ENCODE data around the gene TSPAN9.

Gene TSPAN9

GRCh38 chr12:3122841-3123678 is 45.9 kb downstream of the TSPAN9 start:
- DNase-seq (ENCODE audit: low read depth in 2 of 3, low spot score in 1 of 3) = no peak

GRCh38 chr12:3123729-3124128 is 46.5 kb downstream of the TSPAN9 start:
- no peak for DNase-seq (ENCODE audit: low read depth in 2 of 3, low spot score in 1 of 3)

GRCh38 chr12:3124917-3125316 is 47.7 kb downstream of the TSPAN9 start:
- no peak for DNase-seq (ENCODE audit: low read depth in 2 of 3, low spot score in 1 of 3)

- DNase-seq (ENCODE audit: low read depth in 2 of 3, low spot score in 1 of 3) = no peak
Measured at GRCh38 chr12:3125674-3126073, 48.5 kb downstream of the TSPAN9 start.

DNA sequence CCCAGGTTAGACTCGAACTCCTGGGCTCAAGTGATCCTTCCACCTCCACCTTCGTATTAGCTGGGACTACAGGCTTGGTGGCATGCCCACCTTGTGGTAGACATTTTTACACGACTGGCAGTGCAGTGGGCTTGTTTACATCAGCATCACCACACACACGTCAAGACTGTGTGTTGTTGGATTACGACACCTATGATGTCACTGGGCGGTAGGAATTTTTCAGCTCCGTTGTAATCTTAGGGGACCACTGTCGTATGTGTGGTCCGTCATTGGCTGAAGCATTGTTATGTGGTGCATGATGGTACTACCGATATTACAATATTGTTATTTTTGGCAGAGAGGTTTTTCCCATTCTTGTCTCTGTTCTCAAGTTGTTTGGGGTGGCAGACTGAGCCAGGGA is 50.7 kb downstream of the TSPAN9 start:
- no peak for DNase-seq (ENCODE audit: low read depth in 2 of 3, low spot score in 1 of 3)

DNA sequence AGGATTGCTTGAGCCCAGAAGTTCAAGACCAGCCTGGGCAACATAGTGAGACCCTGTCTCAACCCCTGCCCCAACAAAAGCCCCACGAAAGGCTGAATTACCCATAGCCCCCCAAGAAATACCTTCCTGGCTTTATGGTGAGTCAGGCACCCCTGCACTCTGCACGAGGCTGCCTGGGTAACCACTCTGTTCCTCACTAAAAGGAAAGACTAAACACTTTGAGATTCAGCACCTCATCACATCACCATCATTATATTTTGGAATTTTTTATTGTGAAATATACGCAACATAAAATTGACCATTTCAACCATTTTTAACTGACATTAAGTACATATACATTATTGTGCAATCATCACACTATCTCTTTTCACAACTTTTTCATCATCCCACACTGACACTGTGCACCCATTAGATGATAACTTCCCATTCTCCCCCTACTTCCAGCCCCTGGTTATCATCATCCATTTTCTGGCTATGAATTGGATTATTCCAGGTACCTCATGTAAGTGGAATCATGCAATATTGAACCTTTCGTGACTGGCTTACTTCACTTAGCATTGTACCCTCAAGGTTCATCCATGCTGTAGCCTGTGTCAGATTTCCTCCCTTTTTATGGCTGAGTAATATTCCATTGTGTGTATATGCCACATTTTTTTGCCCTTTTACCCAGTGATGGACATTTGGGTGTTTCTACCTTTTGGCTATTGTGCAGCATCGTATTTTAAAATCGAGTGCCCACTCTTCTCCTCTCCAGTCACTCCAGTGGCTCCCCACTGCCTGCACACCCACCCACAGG is 51.5 kb downstream of the TSPAN9 start:
- DNase-seq (ENCODE audit: low read depth in 2 of 3, low spot score in 1 of 3) = no peak

- DNase-seq (ENCODE audit: low read depth in 2 of 3, low spot score in 1 of 3) = peak in 2 of 3 donors; percentile 9 to 53
Measured at GRCh38 chr12:3129301-3130056, 52.3 kb downstream of the TSPAN9 start.

DNA sequence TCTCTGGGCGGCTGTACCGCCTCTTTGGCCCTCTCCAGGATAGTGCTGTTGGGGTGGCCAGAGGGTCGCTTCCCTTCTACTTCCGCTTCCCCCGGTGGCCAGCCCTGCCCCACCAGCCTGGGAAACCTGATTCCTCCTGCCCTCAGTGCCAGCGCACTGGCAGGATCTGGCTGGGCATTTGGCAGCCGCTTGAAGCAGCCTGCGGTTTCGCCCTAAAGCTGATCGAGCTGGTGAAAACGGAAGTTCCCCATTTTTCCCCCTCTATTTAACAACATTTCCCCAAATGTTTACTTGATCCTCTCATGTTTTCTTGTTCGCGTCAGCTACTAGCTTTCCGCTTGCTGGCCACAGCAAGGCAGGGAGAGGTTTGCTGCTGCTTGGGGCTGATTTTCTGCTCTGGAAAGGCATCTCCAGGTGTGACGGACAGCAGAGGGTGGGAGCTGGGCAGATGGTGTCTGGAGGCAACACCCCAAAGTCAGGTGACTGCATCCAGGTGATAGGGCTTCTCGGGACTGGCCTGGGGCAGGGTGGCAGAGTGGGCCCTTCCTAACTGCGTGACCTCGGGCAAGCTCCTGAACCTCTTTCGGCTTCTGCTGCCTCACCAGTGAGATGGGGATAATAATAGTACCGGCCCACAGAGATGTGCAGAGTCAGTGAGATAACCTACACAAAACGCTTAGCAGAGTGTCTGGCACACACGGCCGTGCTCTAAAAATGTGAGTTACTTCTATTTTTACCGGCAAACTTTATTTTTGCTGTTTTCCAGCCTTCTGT is 53.1 kb downstream of the TSPAN9 start:
- DNase-seq (ENCODE audit: low read depth in 2 of 3, low spot score in 1 of 3) = no peak

- DNase-seq (ENCODE audit: low read depth in 2 of 3, low spot score in 1 of 3) = no peak
Measured at GRCh38 chr12:3131129-3131528, 54.0 kb downstream of the TSPAN9 start.

DNA sequence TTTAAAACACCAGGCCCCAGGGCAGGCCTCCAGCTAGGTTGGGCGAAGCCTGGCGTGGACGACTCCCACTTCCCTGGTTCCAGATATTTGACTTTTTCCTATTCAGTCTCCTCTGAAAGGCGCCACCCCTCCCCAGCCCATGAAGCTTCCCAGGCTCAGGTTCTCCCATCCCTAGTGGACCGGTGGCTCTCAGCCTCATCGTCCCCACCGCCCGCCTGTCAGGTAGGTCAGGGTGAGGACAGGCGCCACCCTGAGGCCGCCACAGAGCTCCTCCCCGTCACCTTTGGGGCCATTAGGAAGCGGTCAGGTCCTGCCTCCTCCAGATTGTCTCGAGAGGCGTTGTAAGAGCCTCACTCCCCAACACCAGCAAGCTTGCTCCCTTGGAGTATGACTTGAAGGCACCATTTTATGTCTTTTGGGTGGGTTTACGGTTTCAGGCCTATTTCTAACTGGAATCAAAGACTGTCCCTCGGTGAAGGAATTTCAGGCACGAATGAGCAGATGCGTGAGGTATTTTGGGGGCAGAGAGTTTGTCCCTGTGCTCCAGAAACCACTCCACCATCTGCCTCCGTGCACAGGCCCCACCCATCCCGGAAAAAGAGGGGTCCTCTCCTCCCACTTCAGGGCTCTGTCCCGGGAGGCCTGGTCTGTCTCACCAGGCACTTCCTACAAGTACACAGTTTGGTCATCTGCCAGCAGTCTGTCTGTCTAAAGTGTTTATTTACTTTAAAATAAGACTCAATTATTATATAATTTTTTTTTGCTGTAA is 55.6 kb downstream of the TSPAN9 start:
- no peak for DNase-seq (ENCODE audit: low read depth in 2 of 3, low spot score in 1 of 3)

GRCh38 chr12:3133405-3133783 is 56.2 kb downstream of the TSPAN9 start:
- no peak for DNase-seq (ENCODE audit: low read depth in 2 of 3, low spot score in 1 of 3)

DNA sequence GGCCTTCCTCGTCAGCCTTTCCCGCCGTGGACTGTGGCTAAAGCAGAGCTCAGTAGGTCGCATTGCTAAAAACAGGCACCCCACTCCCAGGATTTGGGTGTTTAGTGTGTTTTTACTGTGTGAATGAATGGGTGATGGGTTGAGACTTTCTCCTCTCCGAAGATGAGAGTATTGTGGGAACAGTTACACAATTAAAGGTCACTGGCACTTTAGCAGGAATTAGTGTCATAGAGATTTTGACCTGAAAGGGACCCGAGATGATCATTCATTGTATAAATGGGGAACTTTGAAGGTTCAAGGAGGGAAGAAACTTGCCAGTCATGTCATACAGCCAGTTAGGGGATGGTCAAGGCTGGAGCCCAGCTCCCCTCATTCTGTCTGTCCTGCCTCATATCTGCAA is 56.9 kb downstream of the TSPAN9 start:
- DNase-seq (ENCODE audit: low read depth in 2 of 3, low spot score in 1 of 3) = no peak

DNA sequence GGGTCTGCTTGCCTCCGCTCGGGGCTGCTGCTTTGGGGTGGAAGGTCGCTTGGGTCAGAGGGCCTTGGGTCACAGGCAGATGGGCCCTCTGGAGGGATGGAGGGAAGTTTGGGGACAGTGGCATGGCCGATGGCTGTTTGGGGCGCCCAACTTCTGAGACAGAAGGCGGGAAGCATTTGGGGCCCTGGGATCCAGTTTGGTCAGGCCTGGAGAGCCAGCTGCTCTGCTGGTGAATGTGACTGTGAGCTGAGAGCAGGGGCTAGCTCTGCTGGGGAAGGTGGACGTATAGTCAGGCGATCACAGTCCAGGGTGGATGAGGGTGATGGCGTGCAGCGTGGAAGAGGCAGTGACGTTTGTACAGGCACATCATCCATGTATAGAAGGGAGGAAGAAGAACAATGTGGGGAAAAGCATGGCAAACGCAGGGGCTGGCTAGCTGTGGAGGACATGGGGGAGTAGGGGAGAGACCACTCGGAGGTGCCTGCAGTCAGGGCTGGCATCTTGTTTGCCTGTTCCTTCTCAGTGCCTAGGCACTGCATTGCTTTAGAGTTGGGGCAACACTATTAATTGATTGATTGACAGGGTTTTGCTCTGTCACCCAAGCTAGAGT is 57.5 kb downstream of the TSPAN9 start:
- no peak for DNase-seq (ENCODE audit: low read depth in 2 of 3, low spot score in 1 of 3)

GRCh38 chr12:3135522-3136461 is 58.6 kb downstream of the TSPAN9 start:
- DNase-seq (ENCODE audit: low read depth in 2 of 3, low spot score in 1 of 3) = peak; percentile 12 to 38 (median 14)

- no peak for DNase-seq (ENCODE audit: low read depth in 2 of 3, low spot score in 1 of 3)
Measured at GRCh38 chr12:3136641-3137267, 59.6 kb downstream of the TSPAN9 start.

- no peak for DNase-seq (ENCODE audit: low read depth in 2 of 3, low spot score in 1 of 3)
Measured at GRCh38 chr12:3137268-3137781, 60.1 kb downstream of the TSPAN9 start.

DNA sequence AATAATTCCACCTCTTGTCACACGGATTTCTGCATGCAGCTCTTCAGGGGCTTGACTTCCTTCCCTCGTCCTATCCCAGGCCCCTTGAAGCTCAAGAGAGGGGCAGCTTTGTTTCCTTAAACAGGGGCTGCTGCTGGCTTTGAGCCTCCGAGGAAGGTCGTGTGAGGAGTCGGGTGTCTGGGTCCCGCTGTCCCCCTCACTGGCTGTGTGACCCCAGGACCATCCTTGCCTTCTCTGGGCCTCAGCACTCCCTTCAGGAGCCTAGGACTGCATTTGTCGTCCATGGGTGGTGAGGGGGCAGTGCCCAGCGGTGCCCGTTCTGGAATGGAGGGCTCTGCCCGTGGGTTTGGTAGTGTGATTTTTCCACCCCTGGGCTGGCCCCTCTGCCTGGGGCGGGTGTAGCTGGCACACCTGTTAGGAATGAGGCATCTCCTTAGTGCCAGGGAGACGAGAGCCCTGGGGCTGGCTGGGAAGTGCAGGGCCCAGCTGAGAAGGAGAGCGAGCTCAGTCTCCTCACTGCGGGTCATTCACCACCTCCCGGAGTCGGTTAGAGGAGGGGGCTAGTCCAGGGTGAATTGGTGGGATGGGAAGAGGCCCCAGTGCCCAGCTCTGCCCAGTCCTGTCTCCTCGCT is 60.8 kb downstream of the TSPAN9 start:
- no peak for DNase-seq (ENCODE audit: low read depth in 2 of 3, low spot score in 1 of 3)

All from stimulated activated CD4-positive, alpha-beta T cell treated with anti-CD3 and anti-CD28 coated beads, Interleukin-12 subunit alpha, Interleukin-12 subunit beta, amount 100 ng/mL, for 48 hours (primary cell).